HEK293T (cell line): ENCODE data around the gene BPTF.

ENCODE experiments used
- BHLHE40 ChIP-seq: fragments of 450-650 bp; IDR thresholded peaks from 2 replicates; pipeline ENCODE4 v1.6.1; 2016; ENCODE audit warnings: mild to moderate bottlenecking, moderate library complexity, borderline replicate concordance
- FOXM1 ChIP-seq: fragments of 450-650 bp; IDR thresholded peaks from 2 replicates; pipeline ENCODE4 v1.6.1; 2017; ENCODE audit warnings: mild to moderate bottlenecking, borderline replicate concordance
- LEF1 ChIP-seq: fragments of 450-650 bp; IDR thresholded peaks from 2 replicates; pipeline ENCODE4 v1.6.1; 2017; ENCODE audit warnings: mild to moderate bottlenecking, borderline replicate concordance
- PKNOX1 ChIP-seq: fragments of 450-650 bp; IDR thresholded peaks from 2 replicates; pipeline ENCODE4 v1.6.1; 2016
- TARDBP ChIP-seq: fragments of 450-650 bp; IDR thresholded peaks from 2 replicates; pipeline ENCODE4 v1.6.1; 2016

DNA sequence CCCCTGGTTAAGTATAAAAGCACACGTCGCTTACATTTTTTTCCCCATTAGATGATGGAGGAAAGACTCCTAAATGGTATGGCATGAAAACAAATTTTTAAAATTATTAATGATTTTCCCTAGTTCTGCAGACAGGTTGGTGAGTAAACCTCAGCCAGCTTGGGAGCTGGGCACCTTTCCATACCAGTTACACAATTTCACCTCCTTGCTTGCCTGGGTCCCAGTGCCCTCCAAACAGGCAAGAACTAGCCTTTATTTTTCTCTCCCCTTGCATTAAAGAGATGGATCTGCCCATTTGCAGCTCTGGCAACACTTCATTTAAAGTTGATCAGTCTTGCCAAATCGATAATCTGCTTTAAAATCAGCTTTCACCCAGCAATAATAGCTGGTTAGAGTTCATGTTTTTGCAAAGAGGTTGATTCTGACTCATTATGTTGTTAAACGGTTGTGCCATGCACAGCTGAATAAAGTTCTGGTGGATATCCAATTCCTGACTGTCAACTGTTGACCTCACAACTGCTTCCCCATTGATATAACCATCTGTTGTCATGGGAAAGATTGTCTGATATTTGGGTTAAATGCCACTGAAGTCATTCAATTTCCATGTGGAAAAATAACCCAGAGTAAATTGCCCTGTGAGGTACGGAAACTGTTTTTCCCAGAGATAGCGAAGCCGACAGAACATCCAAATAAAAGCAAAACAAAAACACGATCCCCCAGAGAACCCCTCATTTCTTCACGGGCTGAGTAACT is 169.7 kb downstream of the BPTF start:
- TF ChIP-seq TARDBP (no peak), FOXM1 (no peak), LEF1 (no peak), BHLHE40 (no peak), PKNOX1 (no peak)
